ENCODE data around the gene PGA5.

The PGA5 gene

DNA sequence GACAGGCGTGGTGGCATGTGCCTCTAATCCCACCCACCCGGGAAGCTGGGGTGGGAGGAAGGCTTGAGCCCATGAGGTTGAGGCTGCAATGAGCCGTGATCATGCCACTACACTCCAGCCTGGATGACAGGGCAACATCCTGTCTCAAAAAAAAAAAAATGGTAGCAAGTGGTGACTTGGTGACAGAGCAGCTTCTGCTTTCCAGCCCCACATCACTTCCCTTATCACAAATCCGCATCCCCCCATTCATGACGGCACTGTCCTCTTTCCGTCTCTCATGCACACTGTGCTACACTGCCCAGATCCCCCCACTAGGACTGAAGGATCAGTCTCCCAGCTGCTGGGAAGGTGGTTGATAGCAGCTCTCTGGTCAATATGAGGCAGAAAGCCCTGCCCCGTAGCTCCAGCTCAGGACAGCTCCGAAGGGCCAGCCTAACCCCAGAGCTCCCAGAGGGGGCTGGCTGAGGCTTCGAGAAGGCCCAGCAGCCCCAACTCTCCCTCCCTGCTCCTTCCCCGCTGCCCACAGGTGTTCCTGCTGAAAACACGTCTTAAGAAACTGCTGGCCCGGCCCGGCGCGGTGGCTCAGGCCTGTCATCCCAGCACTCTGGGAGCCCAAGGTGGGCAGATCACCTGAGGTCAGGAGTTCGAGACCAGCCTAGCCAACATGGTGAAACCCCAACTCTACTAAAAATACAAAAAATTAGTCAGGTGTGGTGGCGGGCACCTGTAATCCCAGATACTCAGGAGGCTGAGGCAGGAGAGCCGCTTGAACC, 15.9 kb downstream of the PGA5 start:
- no peak for TF ChIP-seq CTCF (IDR thresholded peaks at IDR 0.05; ENCODE audit: insufficient read depth, low read depth, low read length, missing control alignments)
- no peak for DNase-seq (ENCODE audit: low read depth)
- H3K4me3 ChIP-seq (ENCODE audit: low read depth, low read length) = no peak overlapping the region

- no peak for DNase-seq (ENCODE audit: low read depth)
- TF ChIP-seq CTCF (IDR thresholded peaks at IDR 0.05; ENCODE audit: insufficient read depth, low read depth, low read length, missing control alignments) = no peak
- no peak overlapping the region for H3K4me3 ChIP-seq (ENCODE audit: low read depth, low read length)
Measured at GRCh38 chr11:61258546-61258945, 17.6 kb downstream of the PGA5 start.

DNA sequence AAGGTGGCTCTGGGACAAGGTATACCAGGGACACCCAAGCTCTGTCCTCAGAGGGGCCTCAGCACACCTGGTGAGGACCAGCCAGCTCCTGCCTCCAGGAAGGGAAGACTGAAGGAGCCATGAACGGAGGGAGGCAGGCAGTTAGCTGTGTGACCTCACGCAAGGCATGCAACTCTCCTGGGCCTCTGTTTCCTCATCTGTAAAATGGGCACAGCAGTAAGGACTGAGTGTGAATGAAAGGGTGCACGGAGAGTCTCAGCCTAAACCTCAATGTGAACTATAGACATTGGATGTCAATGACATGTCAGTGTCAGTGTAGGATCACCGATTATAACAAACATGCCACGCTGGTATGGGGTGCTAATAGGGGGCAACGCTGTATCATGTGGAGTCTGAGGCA, 18.4 kb downstream of the PGA5 start:
- no peak for TF ChIP-seq CTCF (IDR thresholded peaks at IDR 0.05; ENCODE audit: insufficient read depth, low read depth, low read length, missing control alignments)
- no peak overlapping the region for H3K4me3 ChIP-seq (ENCODE audit: low read depth, low read length)
- no peak for DNase-seq (ENCODE audit: low read depth)

DNA sequence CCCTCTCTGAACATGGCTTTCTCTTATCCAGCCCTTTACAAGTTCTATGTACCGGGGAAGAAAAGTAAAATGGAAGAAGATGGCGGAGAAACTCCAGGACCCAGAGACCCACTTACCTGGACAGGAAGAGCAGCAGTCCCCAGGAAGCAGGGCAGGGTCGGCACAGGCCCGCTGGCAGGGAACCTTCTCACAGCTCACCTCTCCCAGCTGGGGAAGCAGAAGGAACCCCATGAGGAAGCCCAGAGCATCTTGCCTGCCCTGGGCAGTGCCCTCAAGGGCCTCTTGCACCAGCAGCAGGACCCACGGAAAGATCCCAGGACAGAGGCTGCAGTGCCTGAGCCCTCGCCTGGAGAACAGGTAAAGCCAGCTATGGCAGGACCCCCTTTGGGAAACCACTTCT, 23.4 kb downstream of the PGA5 start:
- no peak overlapping the region for H3K4me3 ChIP-seq (ENCODE audit: low read depth, low read length)
- TF ChIP-seq CTCF (IDR thresholded peaks at IDR 0.05; ENCODE audit: insufficient read depth, low read depth, low read length, missing control alignments) = no peak
- DNase-seq (ENCODE audit: low read depth) = no peak

DNA sequence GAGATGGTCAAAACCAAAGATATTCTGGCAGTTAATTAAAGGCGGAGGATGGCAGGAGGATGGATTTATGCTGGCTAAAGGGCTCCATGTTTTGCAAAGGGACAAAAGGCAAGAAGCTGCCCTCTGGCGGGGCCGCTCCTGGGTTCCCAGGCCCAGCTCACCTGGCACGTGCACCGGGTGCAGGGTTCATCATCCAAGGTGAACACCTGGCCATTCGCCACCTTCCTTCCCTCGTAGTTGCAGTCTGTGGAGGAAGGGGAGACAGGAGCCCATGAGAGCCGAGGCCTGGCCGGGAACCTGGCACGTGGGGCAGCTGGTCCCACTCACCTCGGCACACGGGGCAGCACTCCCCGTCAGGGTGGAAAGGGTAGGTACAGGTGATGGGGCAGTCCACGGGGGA, 23.8 kb downstream of the PGA5 start:
- DNase-seq (ENCODE audit: low read depth) = no peak
- no peak overlapping the region for H3K4me3 ChIP-seq (ENCODE audit: low read depth, low read length)
- TF ChIP-seq CTCF (IDR thresholded peaks at IDR 0.05; ENCODE audit: insufficient read depth, low read depth, low read length, missing control alignments) = no peak

GRCh38 chr11:61265357-61265756, 24.4 kb downstream of the PGA5 start:
- no peak overlapping the region for H3K4me3 ChIP-seq (ENCODE audit: low read depth, low read length)
- no peak for DNase-seq (ENCODE audit: low read depth)
- TF ChIP-seq CTCF (IDR thresholded peaks at IDR 0.05; ENCODE audit: insufficient read depth, low read depth, low read length, missing control alignments) = no peak

DNA sequence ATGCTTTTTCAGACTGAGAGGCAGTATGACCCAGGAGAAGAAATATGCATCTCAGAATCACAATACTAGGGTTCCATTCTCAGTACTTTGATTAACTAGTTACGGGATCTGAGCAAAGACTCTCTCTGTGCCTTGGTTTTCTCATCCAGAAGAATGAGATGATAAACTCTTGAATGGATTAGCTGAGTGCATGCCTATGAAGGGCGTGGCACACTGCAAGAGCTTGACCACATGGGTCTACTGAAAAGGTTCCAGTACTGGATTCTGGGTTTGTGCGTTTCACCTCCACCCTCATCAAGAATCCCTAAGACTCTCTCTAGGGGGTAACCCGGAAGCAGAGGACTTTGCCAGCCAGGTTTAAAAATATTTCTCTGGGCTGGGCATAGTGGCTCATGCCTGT, 25.6 kb downstream of the PGA5 start:
- no peak for TF ChIP-seq CTCF (IDR thresholded peaks at IDR 0.05; ENCODE audit: insufficient read depth, low read depth, low read length, missing control alignments)
- DNase-seq (ENCODE audit: low read depth) = no peak
- H3K4me3 ChIP-seq (ENCODE audit: low read depth, low read length) = no peak overlapping the region
